Limb (tissue), 2 donors: ENCODE results near the gene ADGRF4.

Experiments used
- DNase-seq, 2 donors: peaks; one replicate each; pipeline ENCODE4 v3.0.0-alpha.2; 2016; ENCODE audit errors: extremely low spot score in 2 of 2

The ADGRF4 gene, protein sequence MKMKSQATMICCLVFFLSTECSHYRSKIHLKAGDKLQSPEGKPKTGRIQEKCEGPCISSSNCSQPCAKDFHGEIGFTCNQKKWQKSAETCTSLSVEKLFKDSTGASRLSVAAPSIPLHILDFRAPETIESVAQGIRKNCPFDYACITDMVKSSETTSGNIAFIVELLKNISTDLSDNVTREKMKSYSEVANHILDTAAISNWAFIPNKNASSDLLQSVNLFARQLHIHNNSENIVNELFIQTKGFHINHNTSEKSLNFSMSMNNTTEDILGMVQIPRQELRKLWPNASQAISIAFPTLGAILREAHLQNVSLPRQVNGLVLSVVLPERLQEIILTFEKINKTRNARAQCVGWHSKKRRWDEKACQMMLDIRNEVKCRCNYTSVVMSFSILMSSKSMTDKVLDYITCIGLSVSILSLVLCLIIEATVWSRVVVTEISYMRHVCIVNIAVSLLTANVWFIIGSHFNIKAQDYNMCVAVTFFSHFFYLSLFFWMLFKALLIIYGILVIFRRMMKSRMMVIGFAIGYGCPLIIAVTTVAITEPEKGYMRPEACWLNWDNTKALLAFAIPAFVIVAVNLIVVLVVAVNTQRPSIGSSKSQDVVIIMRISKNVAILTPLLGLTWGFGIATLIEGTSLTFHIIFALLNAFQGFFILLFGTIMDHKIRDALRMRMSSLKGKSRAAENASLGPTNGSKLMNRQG

DNA sequence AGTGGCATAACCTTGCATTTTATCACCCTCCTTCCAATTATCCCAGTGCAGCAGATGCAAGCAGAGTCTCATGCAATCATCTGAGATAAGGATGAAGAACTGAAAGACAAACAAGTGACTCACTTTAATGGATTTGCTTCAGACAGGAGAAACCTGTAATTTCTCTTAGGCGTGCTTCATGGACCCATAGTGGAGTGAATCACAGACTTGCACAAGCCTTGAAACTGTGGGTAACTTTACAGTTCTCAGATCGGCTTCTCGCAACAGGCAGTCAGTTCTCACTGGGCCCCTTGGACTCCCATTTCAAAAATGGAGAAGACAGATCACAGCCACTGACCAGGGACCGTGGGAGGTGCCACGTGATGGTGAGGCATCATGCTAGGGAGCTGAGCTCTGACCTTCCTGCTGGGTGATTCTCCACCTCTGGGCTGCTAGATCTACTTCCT lies at the start of gene ADGRF4:
Gene ADGRF4 (plus strand): TSS at position 239 of the 446 bp plus-strand sequence. CDS start 8,666 bp downstream, outside the sequence.
- no peak for DNase-seq

DNA sequence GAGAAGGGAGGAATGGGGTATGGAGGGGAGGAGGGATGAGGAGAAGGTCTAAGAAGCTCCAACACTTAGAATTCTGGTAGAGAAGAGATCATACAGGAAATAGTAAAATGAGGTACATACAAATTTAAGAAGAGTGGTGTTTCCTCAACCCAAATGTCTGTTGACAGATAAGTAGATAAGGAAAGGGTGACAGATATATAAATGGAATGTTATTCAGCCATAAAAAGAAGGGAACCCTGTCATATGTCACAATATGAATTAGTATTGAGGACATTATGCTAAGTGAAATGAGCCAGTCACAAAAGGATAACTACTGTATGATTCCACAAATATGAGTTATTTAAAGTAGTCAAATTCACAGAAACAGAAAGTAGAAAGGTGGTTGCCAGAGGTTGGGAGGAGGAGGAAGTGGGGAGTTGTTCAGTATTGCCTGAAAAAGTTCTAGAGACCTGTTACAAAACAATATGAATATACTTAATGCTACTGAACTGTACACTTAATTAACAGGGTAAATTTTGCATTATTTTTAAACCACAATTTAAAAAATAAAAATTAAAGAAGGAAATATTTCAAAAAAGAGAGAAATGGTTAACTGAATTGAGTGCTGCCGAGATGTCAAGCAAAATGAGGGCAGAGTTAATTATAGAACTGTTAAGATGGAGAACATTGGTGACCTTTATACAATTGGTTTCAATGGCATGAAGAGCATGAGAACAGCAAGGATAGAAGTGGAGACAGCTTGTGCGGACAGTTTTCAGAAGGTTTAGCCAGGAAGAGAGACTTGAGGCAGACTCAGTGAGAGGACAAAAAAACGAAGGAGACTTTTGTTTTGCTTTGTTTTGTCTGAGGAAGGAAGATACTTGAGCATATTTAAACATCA lies 47.6 kb upstream of the ADGRF4 start:
- no peak for DNase-seq

DNA sequence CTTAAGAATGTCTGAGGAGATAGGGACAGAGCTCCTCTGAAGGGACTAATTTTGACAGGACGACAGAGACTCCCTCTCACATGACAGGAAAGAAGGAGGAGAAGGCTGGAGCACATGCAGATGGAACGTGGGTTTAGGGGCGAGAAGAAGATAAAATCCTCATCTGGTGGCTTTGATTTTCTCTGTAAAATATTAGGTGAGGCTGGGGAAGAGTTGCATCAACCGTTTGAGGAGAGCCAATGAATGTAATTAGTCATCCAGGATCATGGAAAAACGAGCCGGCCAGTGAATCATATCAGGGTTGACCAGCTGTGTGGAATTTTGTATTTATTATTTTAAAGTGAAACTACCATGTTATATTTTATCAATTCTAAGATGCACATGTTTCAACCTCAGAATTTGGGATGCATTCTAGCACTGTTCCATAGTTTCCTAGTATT lies 46.9 kb upstream of the ADGRF4 start:
- DNase-seq = no peak

DNA sequence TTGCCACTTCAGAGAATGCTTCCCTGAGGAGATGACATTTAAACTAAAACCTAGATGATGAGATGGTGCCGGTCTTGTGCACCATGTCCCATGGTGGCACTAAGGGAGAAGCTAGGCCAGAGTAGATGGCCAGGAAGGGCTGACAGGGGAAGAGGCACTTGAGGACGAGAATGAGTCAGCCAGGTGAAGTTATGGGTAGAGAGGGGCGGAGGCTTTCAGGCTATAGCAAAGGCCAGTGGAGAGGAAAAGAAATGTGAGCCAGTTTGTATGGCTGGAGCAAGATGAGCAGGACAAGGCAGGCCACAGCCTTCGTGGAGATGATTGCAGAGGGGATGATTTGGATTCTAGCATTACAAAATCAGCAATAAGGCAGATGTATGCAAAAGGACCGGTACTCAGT lies 44.7 kb upstream of the ADGRF4 start:
- no peak for DNase-seq

DNA sequence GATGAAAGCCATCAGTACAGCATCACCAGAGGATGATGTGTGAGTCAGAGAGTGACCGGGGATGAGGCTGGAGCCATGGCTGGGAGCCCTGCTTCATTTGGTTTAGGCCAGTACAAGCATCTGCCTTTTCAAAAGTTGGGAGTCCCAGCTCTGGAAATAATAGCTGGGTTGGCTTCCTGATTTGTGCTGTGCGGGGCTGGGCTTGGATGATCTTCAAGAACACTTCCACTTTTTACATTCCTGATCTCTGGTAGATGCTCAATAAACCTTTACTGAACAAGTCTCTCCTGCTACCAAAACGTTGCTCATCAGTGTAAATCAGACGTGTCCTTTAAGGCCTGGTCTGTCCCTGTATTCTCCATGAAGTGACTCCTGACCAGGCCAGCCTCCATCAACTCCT lies 44.1 kb upstream of the ADGRF4 start:
- DNase-seq = no peak

DNA sequence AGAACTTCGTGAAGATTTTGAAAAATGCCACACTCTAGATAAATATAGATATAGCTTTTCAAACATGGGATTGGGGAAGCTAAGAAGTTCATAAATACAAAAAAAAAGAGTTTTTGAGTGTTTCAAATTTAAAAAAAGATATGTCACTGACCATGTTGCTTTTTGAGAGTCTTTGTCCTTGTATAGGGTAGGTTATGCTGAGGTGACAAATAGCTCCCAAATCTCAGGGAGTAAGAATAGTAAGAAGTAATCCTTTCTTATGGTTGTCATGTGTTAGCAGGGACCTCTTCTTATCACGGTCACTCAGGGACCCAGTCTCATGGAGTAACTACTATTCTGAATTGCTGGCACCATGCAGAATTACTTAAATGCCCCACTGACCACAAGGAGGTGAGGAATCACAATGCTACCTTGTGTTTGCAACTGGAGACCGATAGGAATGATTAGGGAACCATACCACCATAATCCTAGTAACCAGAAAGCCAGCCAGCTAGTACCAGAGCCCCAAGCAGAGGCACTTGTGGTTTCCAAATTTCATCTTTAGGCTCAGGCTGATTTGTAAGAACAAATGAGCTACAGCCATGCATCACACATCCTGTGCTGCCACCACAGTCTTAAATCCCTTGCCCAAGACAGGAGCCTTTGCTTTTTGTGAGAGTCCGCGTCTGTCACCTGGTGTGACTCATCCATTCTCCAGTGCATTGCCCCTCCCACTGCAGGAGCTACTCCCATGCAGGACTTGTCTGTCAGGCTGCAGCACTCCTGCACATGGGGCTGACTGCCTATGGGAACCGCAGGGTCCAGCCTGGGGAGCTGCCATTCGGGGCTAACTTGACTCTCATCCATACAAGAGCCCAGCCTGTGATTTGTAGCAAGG lies 42.4 kb upstream of the ADGRF4 start:
- DNase-seq = no peak

DNA sequence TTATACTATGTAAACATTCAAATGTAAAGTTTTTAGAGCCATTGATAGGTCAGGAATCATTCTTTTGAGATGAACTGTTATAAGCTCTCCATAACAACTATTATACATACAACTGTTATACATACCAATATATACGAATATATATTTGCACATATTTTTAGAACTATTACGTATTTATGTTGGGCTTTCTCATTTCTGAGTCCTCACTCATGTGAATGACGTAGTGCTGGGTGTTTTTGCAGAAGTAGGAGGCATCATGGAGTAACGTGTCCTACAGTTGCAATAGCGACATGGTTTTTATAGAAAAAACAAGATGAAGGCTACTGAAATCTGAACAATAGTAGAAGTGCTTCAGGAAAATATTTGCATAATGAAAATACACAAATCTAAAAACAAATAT lies 36.4 kb upstream of the ADGRF4 start:
- no peak for DNase-seq

DNA sequence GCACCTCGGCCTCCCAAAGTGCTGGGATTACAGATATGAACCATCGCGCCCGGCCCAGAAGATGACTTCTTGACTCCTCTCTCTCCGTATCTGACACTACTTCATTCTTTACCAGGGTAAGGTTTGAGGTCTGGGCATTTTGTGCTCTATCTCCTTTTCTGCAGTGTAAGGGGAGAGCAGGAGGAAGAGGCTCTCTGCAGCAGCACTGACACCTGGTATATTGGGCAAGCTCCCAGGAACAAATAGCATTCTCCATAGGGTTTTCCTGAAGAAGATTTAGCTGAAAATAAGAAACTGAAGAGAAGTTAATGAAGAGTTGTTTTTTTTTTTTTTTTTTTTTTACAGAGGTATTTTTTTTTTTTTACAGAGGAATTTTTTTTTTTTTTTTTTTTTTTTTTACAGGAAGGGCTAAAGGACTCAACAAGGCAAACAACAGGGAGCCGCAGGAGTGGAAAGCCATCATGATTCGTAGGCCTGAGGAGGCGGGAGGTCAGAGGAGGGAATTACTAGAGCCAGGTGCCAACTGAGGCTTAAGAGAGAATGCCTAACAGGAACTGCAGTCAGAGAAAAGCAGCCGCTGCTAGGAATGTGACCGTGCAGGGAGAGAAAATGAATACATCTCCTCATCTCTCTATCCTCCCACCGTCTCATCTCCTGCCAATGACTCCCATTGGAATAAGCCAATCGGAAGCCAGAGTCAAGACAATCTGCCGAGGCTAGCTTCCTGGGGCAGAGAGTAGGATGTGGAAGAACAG lies 34.7 kb upstream of the ADGRF4 start:
- no peak for DNase-seq

DNA sequence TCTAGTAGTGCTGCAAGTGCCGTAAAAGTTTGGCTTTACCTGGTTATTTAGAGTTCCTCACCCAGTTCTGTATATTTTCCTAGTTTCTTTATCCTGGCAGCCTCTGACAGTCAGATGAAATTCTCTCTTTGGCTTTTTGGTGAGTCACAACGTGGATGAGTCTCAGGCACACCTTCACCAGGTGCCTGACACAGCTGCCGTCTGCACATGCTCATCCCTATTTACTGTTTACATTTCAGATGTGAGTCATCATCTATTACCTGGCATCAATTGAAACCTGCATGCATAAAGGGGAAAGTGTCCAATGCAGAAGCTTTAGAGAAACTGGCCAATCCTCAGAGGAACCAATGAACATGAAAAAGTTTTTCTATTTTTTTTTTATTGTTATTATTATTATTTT lies 33.3 kb upstream of the ADGRF4 start:
- no peak for DNase-seq

DNA sequence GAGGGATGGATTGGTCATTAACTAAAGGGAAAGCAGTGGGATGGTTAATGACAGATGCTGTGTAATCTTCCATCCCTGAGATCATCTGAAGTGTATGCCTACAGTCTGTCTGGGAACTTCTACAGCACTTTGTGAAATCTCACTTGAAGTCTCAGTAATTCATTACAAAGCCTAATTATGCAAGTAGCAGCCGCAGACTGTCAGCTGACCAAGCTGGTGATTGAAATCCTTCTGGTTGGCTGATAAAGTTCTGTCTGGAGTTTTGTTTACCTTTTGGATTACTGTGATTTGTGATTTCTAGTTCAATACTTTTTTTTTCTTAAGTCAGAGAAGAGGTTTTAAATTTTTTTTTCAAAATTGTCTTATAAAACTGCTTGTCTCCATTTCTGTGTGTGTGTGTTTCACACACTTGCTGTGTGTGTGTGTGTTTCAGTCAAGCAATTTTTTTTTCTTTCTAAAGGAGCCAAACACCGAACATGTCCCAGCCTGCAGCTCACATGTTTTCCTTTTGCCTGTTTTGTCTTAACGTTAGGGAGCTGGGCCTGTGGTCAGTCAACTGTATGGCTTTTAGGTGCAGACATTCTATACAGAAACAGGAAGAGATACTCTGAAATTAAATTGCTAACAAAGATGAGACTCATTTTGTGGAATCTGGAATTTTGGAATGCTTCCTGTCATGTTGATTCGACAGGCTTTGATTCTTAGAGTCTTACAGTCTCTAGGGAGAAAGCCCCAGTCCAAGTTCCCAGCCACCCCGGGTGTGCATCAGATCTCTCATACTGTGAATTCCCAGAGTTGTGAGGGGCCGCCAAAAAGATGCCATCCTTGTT lies 28.5 kb upstream of the ADGRF4 start:
- peak in 1 of 2 donors; percentile 1 for DNase-seq

DNA sequence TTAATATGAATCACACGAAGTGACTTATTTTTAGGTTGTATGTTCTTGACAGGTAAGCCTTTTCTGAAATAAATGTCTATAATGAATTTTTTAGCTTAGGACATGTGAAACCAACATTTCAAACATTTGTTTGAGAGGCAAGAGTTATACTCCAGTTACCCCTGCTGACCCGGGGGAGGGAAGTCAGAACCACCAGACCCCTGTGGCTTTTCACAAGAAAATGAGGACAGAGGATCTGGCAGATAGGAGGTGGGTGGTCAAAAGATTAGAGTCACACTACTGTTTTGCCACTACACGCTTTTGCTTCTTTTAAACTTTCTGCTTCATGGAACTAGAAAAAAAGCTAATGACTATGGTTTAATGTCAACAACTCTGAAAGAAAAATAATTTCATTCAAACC lies 27.5 kb upstream of the ADGRF4 start:
- DNase-seq = no peak

DNA sequence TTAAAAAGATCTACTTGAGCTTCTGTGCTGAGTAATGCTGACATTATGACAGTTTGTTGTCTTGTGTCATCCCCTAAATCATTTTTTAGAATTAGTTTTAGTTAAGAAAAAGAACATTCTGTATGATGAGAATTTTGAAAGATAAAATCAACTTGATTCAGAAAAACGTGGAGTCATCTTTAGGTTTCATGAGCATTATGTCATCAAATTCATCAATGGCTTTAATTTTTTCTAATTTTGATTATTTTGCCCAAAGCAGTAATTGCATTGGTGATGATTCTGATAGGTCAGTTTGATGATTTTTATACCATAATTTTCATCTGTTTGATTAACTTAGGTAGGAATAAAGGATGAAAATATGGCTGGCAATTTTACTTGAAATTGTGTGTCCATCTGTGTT lies 26.6 kb upstream of the ADGRF4 start:
- DNase-seq = no peak

DNA sequence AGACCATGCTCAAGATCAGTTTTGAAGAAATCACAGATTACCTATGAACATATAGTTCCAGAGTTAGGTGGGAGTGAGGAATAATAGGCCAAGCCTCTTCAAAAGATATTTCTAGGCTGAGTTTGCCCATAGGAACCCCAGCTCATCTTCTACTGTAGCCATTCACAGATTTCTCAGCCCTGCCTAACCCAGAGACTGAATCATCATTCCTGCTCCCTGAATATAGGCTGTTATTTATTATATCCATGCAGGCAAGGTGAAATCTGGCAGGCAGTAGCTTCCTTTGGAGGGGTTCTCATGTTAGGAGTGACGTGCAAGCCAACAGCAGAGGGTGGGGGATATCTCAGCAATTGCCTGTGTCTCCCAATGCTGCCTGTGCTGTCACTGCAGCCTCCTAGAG lies 25.6 kb upstream of the ADGRF4 start:
- no peak for DNase-seq

DNA sequence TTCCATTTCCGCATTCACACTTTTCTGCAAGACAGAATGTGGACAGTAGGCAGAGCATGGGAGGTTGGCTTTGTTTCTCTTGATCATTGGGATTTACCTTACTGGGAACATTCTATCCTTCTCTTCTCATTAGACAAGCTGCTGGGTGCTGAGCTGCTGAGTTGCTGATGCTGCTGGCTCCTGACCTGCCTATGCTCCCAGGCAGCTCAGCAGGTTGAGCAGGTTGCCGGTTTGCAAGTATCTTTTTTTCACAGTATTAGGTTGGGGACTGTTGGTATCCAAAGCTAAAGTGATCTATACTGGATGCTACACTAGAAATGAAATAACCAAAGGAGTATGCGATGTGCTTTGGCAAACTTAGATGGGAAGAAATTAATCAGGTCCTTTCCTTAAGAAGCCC lies 23.7 kb upstream of the ADGRF4 start:
- DNase-seq = no peak

DNA sequence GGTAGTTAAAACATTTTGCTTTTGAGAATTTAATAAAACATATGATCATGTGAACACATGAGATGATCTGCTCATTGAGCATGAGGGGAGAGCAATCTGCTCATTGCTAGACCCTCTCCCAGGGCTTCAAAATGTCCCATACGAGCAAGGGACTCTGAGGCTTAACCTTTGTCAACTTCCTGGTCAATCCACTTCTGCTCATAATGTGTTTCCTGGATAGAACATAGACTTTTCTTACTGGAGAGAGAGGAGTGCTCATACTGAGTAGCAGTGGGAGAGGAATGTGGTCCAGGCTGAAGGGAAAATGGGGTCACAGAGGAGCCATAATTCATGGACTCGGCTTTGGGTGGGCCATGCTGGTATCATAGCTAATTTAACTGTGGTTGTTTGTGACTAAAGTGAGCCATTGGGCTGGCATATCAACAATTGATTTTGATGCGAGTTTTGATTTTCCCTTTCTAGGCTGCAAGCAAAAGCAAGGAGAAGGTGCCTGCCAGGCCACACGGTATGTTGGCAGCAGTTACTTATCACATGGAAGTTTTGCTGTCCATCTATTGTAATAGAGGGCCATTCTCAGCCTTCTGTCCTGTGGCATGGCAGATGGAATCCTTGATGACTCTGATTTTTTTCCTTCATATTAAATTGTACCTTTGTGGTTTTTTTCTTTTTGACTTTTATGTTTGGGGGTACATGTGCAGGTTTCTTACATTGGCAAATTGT lies 20.8 kb upstream of the ADGRF4 start:
- no peak for DNase-seq

DNA sequence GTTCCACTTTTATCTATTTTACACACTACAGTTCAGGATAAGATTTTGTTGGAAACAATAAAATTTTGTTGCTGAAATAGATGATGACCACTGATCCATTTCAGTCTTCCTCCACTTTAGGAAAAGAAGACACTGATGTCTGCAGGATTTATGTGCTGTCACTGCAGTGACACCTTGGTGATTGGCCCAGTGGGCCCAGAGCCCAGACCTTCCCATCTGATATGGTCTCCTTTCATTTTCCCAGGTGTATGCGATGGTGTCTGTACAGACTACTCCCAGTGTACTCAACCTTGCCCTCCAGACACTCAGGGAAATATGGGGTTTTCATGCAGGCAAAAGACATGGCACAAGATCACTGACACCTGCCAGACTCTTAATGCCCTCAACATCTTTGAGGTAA lies 19.6 kb upstream of the ADGRF4 start:
- DNase-seq = no peak

DNA sequence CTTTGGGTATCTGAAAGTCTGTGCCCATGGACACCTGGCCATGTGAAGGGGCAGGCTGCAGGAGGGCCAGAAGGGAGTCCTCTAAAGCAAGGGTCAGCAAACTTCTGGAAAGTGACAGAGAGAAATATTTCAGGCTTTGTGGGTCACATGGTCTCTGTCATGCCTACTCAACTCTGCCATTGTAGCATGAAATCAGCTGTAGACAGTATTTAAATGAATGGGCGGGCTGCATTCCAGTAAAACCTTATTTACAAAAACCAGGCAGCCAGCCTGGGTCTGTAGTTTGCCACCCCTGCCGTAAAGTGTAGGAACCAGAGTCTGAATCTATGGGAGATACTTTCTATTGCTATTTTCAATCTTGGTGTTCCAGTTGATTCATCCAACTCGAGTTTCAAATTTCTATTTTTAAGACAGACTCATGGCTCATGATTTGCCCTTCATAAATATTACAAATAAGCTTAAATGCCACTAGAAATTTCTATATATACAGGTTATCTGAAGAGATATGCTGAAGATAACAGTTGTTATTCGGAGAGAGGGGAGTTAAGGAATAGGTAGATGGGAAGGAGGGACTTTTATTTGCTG lies 19.0 kb upstream of the ADGRF4 start:
- DNase-seq = no peak

DNA sequence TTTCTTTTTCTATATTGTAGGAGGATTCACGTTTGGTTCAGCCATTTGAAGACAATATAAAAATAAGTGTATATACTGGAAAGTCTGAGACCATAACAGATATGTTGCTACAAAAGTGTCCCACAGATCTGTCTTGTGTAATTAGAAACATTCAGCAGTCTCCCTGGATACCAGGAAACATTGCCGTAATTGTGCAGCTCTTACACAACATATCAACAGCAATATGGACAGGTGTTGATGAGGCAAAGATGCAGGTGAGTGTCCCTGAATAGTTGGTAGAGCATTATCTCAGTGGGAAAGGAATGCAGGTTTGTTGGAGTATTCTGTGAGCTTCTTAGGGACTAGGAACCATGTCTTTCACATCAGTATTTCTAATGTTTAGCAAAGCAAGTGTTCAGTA lies 18.3 kb upstream of the ADGRF4 start:
- DNase-seq = no peak
